Measurements from ENCODE around the gene UQCC3.

- TF ChIP-seq, protein P1, sequence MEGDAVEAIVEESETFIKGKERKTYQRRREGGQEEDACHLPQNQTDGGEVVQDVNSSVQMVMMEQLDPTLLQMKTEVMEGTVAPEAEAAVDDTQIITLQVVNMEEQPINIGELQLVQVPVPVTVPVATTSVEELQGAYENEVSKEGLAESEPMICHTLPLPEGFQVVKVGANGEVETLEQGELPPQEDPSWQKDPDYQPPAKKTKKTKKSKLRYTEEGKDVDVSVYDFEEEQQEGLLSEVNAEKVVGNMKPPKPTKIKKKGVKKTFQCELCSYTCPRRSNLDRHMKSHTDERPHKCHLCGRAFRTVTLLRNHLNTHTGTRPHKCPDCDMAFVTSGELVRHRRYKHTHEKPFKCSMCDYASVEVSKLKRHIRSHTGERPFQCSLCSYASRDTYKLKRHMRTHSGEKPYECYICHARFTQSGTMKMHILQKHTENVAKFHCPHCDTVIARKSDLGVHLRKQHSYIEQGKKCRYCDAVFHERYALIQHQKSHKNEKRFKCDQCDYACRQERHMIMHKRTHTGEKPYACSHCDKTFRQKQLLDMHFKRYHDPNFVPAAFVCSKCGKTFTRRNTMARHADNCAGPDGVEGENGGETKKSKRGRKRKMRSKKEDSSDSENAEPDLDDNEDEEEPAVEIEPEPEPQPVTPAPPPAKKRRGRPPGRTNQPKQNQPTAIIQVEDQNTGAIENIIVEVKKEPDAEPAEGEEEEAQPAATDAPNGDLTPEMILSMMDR (IDR thresholded peaks at IDR 0.05), result no peak
- peak in 1 of 2 donors; percentile 21 for TF ChIP-seq POLR2A (IDR thresholded peaks at IDR 0.05)
Measured at GRCh38 chr11:62687508-62688396, 16.3 kb downstream of the UQCC3 start.
